ENCODE measurements around the gene RXRB. TPM values are rescaled to one million over a fixed set of nuclear protein-coding genes. Genes with fewer than 3 reads are reported as not detected.
A peak's percentile ranks its signal among the peaks of the same experiment; 100 is the strongest.

The RXRB gene
- total RNA-seq, 1 donor from 2014 or later, result 46.5 TPM

- TF ChIP-seq, protein P1, sequence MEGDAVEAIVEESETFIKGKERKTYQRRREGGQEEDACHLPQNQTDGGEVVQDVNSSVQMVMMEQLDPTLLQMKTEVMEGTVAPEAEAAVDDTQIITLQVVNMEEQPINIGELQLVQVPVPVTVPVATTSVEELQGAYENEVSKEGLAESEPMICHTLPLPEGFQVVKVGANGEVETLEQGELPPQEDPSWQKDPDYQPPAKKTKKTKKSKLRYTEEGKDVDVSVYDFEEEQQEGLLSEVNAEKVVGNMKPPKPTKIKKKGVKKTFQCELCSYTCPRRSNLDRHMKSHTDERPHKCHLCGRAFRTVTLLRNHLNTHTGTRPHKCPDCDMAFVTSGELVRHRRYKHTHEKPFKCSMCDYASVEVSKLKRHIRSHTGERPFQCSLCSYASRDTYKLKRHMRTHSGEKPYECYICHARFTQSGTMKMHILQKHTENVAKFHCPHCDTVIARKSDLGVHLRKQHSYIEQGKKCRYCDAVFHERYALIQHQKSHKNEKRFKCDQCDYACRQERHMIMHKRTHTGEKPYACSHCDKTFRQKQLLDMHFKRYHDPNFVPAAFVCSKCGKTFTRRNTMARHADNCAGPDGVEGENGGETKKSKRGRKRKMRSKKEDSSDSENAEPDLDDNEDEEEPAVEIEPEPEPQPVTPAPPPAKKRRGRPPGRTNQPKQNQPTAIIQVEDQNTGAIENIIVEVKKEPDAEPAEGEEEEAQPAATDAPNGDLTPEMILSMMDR (IDR thresholded peaks at IDR 0.05), result no peak
- peak overlapping the region; percentile 87 for H3K27ac Mint-ChIP-seq (ENCODE audit: unreplicated experiment)
- H3K36me3 Mint-ChIP-seq (ENCODE audit: low read depth), result no peaks in the 10 kb centered on the region
- H3K9me3 Mint-ChIP-seq (ENCODE audit: low read depth), result no peaks in the 10 kb centered on the region
- DNase-seq (ENCODE audit: low spot score), result no peak
- H3K4me1 Mint-ChIP-seq (ENCODE audit: low read depth), result peaks cover 16% of the 10 kb centered on the region
- H3K4me3 Mint-ChIP-seq (ENCODE audit: unreplicated experiment), result peak overlapping the region; percentile 78
- peaks cover 2% of the 10 kb centered on the region for H3K27me3 Mint-ChIP-seq (ENCODE audit: low read depth)
Observed at GRCh38 chr6:33160728-33161344, 39.6 kb downstream of the RXRB start.

- Mint-ChIP-seq H3K4me3 (ENCODE audit: unreplicated experiment) (no peak overlapping the region), H3K27me3 (ENCODE audit: low read depth) (peaks cover 2% of the 10 kb centered on the region), H3K4me1 (ENCODE audit: low read depth) (peaks cover 16% of the 10 kb centered on the region), H3K9me3 (ENCODE audit: low read depth) (no peaks in the 10 kb centered on the region), H3K36me3 (ENCODE audit: low read depth) (no peaks in the 10 kb centered on the region), H3K27ac (ENCODE audit: unreplicated experiment) (no peak overlapping the region)
- TF ChIP-seq, protein P1 (IDR thresholded peaks at IDR 0.05), result no peak
- DNase-seq (ENCODE audit: low spot score), result no peak
Observed at GRCh38 chr6:33160096-33160495, 40.4 kb downstream of the RXRB start.

DNA sequence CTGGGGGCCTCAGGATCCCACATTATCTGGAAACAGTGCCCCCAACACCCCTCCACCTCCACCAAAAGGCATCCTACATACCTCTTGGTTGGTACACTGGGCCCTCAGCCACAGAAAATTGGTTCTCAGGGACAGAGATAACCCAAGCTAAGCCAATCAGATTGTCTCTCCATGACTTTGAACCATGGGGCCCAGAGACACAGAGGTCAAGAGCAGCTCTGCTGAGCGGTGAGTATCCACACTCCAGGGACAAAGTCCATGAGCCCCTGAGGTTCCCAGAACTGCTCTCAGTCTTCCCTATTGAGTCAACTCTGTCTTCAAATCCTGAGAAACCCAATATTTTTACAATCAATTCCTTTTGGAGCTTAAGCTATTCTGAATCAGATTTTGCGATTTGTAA, 43.5 kb downstream of the RXRB start:
- DNase-seq (ENCODE audit: low spot score), result no peak
- H3K4me3 Mint-ChIP-seq (ENCODE audit: unreplicated experiment), result no peak overlapping the region
- TF ChIP-seq, protein P1 (IDR thresholded peaks at IDR 0.05), result no peak
- no peak overlapping the region for H3K27ac Mint-ChIP-seq (ENCODE audit: unreplicated experiment)
- peaks cover 11% of the 10 kb centered on the region for H3K4me1 Mint-ChIP-seq (ENCODE audit: low read depth)
- peaks cover 7% of the 10 kb centered on the region for H3K9me3 Mint-ChIP-seq (ENCODE audit: low read depth)
- peaks cover 2% of the 10 kb centered on the region for H3K27me3 Mint-ChIP-seq (ENCODE audit: low read depth)
- peaks cover 4% of the 10 kb centered on the region for H3K36me3 Mint-ChIP-seq (ENCODE audit: low read depth)

GRCh38 chr6:33156561-33156960, 43.9 kb downstream of the RXRB start:
- H3K4me3 Mint-ChIP-seq (ENCODE audit: unreplicated experiment), result no peak overlapping the region
- peaks cover 7% of the 10 kb centered on the region for H3K36me3 Mint-ChIP-seq (ENCODE audit: low read depth)
- peaks cover 7% of the 10 kb centered on the region for H3K4me1 Mint-ChIP-seq (ENCODE audit: low read depth)
- H3K27ac Mint-ChIP-seq (ENCODE audit: unreplicated experiment), result no peak overlapping the region
- TF ChIP-seq, protein P1 (IDR thresholded peaks at IDR 0.05), result no peak
- DNase-seq (ENCODE audit: low spot score), result no peak
- peaks cover 2% of the 10 kb centered on the region for H3K27me3 Mint-ChIP-seq (ENCODE audit: low read depth)
- H3K9me3 Mint-ChIP-seq (ENCODE audit: low read depth), result peaks cover 10% of the 10 kb centered on the region

- TF ChIP-seq, protein P1 (IDR thresholded peaks at IDR 0.05), result no peak
- Mint-ChIP-seq H3K9me3 (ENCODE audit: low read depth) (peaks cover 10% of the 10 kb centered on the region), H3K36me3 (ENCODE audit: low read depth) (peaks cover 7% of the 10 kb centered on the region), H3K4me3 (ENCODE audit: unreplicated experiment) (no peak overlapping the region), H3K4me1 (ENCODE audit: low read depth) (no peaks in the 10 kb centered on the region), H3K27me3 (ENCODE audit: low read depth) (peaks cover 12% of the 10 kb centered on the region), H3K27ac (ENCODE audit: unreplicated experiment) (no peak overlapping the region)
- DNase-seq (ENCODE audit: low spot score), result no peak
Observed at GRCh38 chr6:33154349-33154748, 46.1 kb downstream of the RXRB start.
